Neural progenitor cell (in vitro differentiated cells): ENCODE measurements around the gene WDR20.

ENCODE experiments used
- CTCF ChIP-seq: fragments of 200-600 bp; sonication (generic); IDR thresholded peaks from 2 replicates; pipeline ENCODE4 v1.5.1; 2017; ENCODE audit warnings: antibody characterized with exemption, mild to moderate bottlenecking
- EZH2phosphoT487 ChIP-seq: fragments of 200-600 bp; sonication (generic); IDR thresholded peaks from 2 replicates; pipeline ENCODE4 v1.6.1; 2017; ENCODE audit warnings: antibody characterized with exemption

GRCh38 chr14:102150083-102150482 is 10.4 kb downstream of the WDR20 start:
- TF ChIP-seq CTCF (no peak), EZH2phosphoT487 (no peak)
